GM19452 (cell line): ENCODE measurements around the gene EIF2B2.
"Not testable (repeated sequence)": the region's sequence is repeated elsewhere in the genome, so short reads cannot be mapped to it uniquely, and the experiment has no call there.

Experiments
- ATAC-seq: cut with Tn5 transposase; IDR thresholded peaks from one replicate; pipeline ENCODE4 v1.9.1; 2021; ENCODE audit not compliant: unreplicated experiment

EIF2B2 gene

DNA sequence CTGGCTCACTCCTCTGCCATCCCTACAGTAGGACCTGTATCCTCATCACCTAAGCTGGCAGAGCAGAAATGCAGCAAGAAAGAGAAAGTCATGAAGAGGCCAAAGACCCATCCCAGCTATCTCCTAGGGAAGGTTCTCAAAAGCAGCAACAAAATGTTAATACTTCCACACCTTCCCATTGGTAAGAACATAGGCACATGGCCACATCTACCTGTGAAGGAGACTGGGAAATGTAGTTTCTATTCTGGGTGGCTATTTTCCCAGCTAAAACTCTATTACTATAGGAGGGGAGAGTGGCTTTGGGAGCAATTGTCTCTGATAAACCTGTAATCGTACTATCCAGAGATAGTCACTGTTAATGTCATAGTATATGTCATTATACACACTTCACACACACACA is 13.7 kb upstream of the EIF2B2 start:
- no peak for ATAC-seq

- ATAC-seq = not testable (repeated sequence)
Measured at GRCh38 chr14:74994182-74994581, 8.5 kb upstream of the EIF2B2 start.

DNA sequence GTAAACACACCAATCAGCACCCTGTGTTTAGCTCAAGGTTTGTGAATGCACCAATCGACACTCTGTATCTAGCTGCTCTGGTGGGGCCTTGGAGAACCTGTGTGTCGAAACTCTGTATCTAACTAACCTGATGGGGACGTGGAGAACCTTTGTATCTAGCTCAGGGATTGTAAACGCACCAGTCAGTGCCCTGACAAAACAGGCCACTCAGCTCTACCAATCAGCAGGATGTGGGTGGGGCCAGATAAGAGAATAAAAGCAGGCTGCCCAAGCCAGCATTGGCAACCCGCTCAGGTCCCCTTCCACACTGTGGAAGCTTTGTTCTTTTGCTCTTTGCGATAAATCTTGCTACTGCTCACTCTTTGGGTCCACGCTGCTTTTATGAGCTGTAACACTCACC is 6.9 kb upstream of the EIF2B2 start:
- not testable (repeated sequence) for ATAC-seq

DNA sequence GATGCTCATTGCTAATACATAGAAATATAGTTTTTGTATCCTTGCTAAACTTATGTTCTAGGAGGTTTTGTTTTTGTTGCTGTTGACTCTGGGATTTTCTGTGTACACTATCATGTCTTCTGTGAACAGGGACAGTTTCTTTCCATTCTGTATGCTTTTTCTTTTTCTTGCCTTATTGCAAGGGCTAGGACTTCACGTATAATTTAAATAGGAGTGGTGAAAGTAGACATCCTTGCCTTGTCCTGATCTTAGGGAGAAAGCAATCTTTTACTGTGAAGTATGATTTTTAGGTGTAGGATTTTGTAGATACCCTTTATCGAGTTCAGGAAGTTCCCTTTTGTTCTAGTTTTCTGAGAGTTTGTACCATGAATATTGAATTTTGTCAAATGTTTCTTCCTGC is 1.5 kb upstream of the EIF2B2 start:
- no peak for ATAC-seq

DNA sequence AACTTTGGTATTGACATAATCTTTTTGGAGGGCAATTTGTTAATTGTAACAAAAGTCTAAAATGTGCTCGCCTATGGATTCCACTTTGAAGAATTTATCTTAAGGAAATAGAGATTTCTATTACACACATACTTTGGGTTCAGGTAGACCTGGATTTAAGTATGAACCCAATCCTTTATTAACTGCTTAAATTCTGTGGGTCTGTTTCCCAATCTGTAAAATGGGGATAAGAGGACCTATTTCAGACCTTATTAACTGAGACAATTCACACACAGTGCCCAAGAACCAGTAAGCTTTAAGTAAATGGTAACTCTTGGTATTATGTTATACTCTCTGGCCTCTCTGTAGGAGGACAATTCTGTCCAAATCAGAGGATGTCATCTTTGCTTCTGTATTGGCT is 822 bp upstream of the EIF2B2 start:
- no peak for ATAC-seq

DNA sequence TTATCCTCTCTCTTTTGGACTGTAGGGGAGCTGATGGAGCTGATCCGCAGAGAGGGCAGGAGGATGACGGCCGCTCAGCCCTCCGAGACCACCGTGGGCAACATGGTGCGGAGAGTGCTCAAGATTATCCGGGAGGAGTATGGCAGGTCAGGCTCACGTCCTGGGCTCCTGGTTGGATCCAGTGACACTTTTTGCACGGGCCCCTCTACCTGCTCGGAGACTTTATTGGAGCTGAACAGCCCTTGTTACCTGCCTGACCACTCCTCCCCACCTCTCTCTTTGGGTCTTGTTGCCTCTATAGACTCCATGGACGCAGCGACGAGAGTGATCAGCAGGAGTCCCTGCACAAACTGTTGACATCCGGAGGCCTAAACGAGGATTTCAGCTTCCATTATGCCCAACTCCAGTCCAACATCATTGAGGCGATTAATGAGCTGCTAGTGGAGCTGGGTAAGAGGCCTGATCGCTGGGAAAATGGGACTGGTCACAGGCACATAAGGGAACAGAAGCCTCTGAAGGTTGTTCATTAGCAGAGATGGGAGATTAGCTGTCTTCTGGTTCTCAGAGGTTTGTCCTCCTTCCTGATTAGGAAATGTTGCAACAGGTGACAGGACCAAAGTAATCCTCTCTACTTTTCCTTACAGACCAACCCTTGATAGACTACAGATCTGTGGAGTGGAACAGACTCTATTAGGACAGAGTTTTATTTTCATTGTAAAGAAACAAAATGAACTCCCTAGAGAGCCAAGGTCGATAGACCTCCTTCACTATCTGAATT is 718 bp downstream of the EIF2B2 start:
- ATAC-seq = no peak

GRCh38 chr14:75005357-75005756 is 2.6 kb downstream of the EIF2B2 start:
- ATAC-seq = no peak

DNA sequence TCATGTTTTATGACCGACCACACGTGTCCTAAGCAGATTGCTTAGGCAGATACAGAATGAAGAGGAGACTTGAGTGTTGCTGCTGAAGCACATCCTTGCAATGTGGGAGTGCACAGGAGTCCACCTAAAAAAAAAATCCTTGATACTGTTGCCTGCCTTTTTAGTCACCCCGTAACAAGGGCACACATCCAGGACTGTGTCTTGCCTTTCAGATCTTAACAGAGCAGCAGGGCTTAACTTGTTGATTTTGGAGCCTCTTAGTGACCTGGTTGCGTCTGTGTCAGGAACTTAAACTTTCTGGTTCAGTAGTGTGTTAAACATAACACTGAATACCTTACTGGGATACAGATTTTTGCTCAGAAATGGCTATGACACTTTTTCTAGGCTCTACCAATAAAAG is 6.5 kb downstream of the EIF2B2 start:
- ATAC-seq = no peak

GRCh38 chr14:75010472-75011093 is 7.9 kb downstream of the EIF2B2 start:
- no peak for ATAC-seq

DNA sequence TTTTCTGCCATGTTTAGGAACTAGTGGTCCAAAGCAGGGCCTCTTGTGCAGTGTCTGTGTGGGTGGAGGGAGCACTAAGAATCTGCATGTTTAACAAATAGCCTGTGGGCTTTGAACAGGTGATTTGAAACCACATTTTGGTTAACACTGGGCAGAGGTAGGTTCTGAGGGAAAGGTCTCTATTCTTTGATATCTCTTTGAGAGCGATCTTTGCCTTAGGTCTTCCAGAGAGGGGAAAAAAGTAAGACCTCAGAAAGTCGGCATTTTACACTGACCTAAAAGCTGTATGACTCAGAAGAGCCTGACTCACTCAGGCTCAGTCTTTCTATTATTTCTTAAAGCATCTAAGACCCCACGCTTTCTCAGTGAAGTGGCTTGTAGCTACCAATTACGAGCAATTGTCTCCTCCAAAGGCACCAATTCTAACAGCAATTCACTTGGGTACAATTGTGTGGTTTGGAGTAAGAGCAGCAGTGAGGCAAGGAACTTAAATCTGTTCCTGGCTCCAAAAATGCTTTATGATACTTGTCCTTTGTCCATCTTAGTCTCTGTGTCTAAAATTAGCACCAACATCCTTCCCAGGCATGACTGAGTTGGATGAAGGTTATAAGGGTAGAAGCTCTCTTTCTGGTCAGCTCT is 8.8 kb downstream of the EIF2B2 start:
- no peak for ATAC-seq

- no peak for ATAC-seq
Measured at GRCh38 chr14:75013290-75013689, 10.6 kb downstream of the EIF2B2 start.

DNA sequence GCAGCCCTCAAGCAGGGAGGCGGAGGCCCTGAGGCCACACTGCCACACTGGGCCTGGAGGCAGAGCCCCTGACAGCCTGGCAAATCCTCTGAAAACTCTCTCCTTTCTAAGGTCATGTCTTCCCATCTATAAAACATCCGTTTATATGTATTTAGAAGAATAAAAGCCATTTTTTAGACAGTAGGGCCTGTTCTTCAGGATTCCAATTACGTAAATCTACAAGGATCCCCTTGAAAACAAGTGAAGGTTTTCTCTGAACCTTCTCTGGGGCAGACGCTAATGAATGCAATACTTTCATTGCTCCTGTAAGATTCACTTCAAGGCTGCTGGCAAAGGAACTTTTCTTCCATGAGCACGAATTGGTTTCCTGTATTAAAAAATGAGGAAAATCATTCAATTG is 12.8 kb downstream of the EIF2B2 start:
- ATAC-seq = no peak

DNA sequence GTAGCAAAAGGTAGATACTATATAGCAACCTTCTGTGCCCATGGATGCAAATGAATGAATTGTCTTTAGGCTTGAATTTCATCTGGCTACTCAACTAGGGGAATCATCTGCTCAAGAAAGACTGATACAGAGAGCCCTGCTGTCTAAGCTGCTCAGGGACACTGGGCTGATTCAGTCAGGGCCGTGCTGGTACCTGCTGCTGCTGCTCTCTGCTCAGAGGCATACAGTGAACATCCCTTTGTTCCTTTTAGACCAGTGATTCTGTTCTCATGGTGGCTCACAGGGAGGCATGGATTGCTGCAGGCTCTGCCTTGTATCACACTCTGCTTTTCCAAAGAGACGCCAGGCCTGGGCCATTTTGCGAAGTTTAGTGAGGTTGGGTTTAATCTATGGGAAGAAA is 14.1 kb downstream of the EIF2B2 start:
- ATAC-seq = no peak

DNA sequence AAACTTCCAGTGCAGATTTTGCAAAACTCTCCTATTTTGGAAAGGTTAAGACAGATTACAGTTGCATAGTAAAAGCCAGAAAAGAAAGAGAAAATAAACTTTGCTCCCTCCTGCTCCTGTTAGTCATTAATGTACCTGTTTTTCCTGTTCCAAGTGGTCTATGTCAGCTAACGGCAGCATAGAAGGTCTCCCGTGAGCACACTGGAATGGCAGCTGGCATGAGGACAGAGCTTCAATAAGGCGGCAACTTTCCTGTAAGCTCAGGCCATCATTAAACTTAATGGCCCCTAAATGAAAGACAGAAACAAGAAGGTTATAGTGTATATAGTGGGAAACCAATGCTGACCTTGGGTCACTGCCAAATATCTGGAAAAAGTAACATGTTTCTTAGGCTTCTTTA is 16.0 kb downstream of the EIF2B2 start:
- no peak for ATAC-seq

GRCh38 chr14:75022655-75023054 is 19.9 kb downstream of the EIF2B2 start:
- no peak for ATAC-seq

- ATAC-seq = no peak
Measured at GRCh38 chr14:75023108-75023507, 20.4 kb downstream of the EIF2B2 start.

- no peak for ATAC-seq
Measured at GRCh38 chr14:75025082-75025481, 22.4 kb downstream of the EIF2B2 start.

GRCh38 chr14:75025876-75026275 is 23.2 kb downstream of the EIF2B2 start:
- ATAC-seq = no peak

- ATAC-seq = no peak
Measured at GRCh38 chr14:75030147-75030546, 27.4 kb downstream of the EIF2B2 start.

- no peak for ATAC-seq
Measured at GRCh38 chr14:75032939-75033338, 30.2 kb downstream of the EIF2B2 start.

GRCh38 chr14:75040507-75040906 is 37.8 kb downstream of the EIF2B2 start:
- ATAC-seq = no peak

DNA sequence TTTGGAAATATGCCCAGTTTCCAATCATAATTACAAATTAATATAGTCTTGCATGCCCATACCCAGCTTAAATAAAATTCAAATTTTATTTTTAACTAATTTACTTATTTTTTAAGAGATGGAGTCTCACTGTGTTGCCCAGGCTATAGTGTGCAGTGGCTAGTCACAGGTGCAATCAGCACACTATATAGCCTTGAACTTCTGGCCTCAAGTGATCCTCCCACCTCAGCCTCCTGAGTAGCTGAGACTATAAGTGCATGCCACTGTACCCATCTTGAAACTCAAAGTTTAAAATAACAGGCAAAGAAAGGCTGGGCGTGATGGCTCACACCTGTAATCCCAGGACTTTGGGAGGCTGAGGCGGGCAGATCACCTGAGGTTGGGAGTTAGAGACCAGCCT is 38.2 kb downstream of the EIF2B2 start:
- ATAC-seq = no peak
